ENCODE results near the gene PAXX. TPM values are rescaled to one million over a fixed set of nuclear protein-coding genes. Genes with fewer than 3 reads are reported as not detected.
A peak's percentile ranks its signal among the peaks of the same experiment; 100 is the strongest.

PAXX gene
- total and polyA plus RNA-seq, 2 donors (not counting 1 experiment from before 2014, with no cell fraction given): 74.8 to 167 TPM

DNA sequence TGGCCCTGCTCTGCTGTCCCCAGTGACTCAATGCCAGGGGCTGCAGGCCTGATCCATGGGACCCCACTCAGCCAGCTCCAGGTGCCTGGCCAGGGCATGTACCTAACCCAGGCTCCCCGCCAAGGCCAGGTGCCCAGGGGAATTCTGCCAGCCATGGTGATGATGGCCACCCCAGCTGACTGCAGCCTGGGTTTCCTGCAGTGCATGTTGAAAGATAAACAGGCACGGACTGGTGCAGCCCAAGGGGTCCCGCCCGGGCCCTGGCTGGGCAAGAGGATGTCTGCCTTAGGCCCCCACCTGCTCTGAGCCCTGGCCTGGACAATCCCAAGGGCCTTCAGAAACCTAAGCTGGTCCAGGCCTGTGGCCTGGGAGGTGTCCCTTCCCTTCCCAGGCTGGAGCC lies 34.6 kb downstream of the PAXX start:
- Histone ChIP-seq H3K4me2 (replicated peaks; ENCODE audit: low read depth, low read length, poor library complexity, severe bottlenecking) (peak overlapping the region; percentile 71), H3K4me3 (ENCODE audit: control extremely low read depth in 1 of 5, extremely low read depth in 1 of 5, insufficient read depth in 1 of 5, low read depth in 2 of 5, low read length in 4 of 5) (no peak overlapping the region), H3K9me3 (ENCODE audit: control extremely low read depth in 1 of 3, control insufficient read depth in 2 of 3, insufficient read depth in 1 of 3, low read length in 2 of 3) (peaks cover 0 to 9% (median 0%) of the 10 kb centered on the region in 3 donors), H3K4me1 (ENCODE audit: control insufficient read depth in 2 of 2, insufficient read depth in 2 of 2, low read length in 2 of 2) (peaks cover 38 to 55% of the 10 kb centered on the region in 2 donors), H3K9ac (ENCODE audit: low read length) (no peak overlapping the region), H3K27ac (ENCODE audit: low read length in 2 of 2) (no peak overlapping the region), H3K27me3 (replicated peaks in 1 of 4; ENCODE audit: control extremely low read depth in 1 of 4, control insufficient read depth in 3 of 4, insufficient read depth in 4 of 4, low read length in 3 of 4) (no peaks in the 10 kb centered on the region), H4K20me1 (ENCODE audit: control insufficient read depth, insufficient read depth, low read length, poor library complexity, severe bottlenecking) (peaks cover 11% of the 10 kb centered on the region), H2AFZ (ENCODE audit: insufficient read depth, low read depth, low read length, poor library complexity, severe bottlenecking) (no peak overlapping the region), H3K36me3 (replicated peaks in 1 of 2; ENCODE audit: control extremely low read depth in 1 of 2, control insufficient read depth in 1 of 2, extremely low read depth in 1 of 2, insufficient read depth in 2 of 2, low read length in 1 of 2) (no peaks in the 10 kb centered on the region), H3K79me2 (ENCODE audit: control insufficient read depth, insufficient read depth, low read length) (peaks cover 11% of the 10 kb centered on the region)
- ATAC-seq (ENCODE audit: low read depth) (no peak), DNase-seq (no peak)
- CTCF ChIA-PET: interaction anchor here (1.1 to 5.9 kb wide), 14 partner anchors 8 to 260 kb away, joined by 3 to 49 read pairs (median 6); partner anchors contain the start of genes AJM1, CLIC3, NPDC1 and PAXX
- no peaks in the 10 kb centered on the region for H3K27me3 Mint-ChIP-seq
- peak overlapping the region; percentile 81 for H3K4me3 Mint-ChIP-seq
- 74% methylated on average over 4 of the region's 4 CpGs for WGBS (ENCODE audit: insufficient coverage)
- H3K27ac Mint-ChIP-seq: peak overlapping the region; percentile 56
- intact Hi-C loops (cut with micrococcal nuclease): no loop called here
- no peaks in the 10 kb centered on the region for H3K9me3 Mint-ChIP-seq (ENCODE audit: insufficient read depth)
- H3K4me1 Mint-ChIP-seq: peaks cover 44% of the 10 kb centered on the region
- TF ChIP-seq EZH2 (IDR thresholded peaks at IDR 0.05; ENCODE audit: borderline replicate concordance, insufficient read depth, low read depth, low read length, poor library complexity, severe bottlenecking): no peak
- POLR2A ChIA-PET: interaction anchor here (1.1 to 3.0 kb wide), 2 partner anchors 31 to 35 kb away, joined by 4 to 19 read pairs; partner anchors contain the start of gene PAXX

DNA sequence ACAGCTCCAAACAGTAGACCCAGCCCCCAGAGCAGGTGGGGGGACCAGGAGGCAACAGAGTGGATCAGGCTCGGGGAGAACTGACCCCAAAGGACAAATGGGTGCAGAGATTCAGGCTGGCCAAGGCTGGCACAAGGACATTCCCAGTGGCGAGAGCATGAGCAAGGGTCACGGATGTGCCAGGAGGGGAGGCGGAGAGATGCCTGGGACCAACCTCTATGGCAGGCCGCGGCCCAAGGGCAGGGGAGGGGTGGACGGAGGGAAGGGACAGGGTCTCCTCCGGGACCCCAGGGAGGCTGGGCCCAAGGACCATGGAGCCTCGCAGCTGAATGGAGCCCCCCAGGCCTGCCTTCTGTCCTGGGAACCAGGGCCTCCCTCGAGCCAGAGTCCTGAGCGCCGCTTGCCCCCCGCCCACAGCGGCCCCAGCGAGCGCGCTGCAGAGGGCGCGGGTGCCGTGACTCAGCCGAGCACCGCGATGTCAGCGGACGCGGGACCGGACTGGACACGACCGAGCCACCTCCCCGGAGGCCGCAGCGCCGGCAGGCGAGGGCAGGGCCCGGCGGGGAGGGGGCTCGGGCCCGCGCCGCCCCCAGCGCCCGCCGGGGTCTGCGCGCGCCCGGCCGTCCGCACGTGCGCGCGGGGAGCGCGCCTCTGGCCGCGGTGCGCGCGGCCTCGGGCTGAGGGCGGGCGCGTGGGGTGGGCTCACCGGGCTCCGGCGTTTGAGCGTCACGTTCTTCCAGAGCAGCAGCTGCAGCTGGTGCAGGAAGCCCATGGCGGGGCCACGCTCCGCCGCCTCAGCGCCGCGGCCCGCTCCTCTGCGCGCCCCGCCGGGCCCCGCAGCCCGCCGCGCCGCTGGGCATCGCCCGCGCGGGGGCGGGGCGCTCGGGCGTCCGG lies 35.4 kb downstream of the PAXX start, which contains the start of gene ABCA2:
Gene ABCA2, minus strand, starts transcription at position 869 of the 894 bp plus-strand sequence. Its CDS starts 97 bp downstream, at position 772.
- Histone ChIP-seq H3K4me2 (replicated peaks; ENCODE audit: low read depth, low read length, poor library complexity, severe bottlenecking) (peak within 1 kb of the TSS; percentile 100), H3K27me3 (replicated peaks in 1 of 4; ENCODE audit: control extremely low read depth in 1 of 4, control insufficient read depth in 3 of 4, insufficient read depth in 4 of 4, low read length in 3 of 4) (no peaks in the 10 kb centered on the region), H3K79me2 (ENCODE audit: control insufficient read depth, insufficient read depth, low read length) (peaks cover 12% of the 10 kb centered on the region), H3K9me3 (ENCODE audit: control extremely low read depth in 1 of 3, control insufficient read depth in 2 of 3, insufficient read depth in 1 of 3, low read length in 2 of 3) (peaks cover 0 to 6% (median 0%) of the 10 kb centered on the region in 3 donors), H3K4me1 (ENCODE audit: control insufficient read depth in 2 of 2, insufficient read depth in 2 of 2, low read length in 2 of 2) (peaks cover 46 to 62% of the 10 kb centered on the region in 2 donors), H2AFZ (ENCODE audit: insufficient read depth, low read depth, low read length, poor library complexity, severe bottlenecking) (peak within 1 kb of the TSS; percentile 83), H3K4me3 (ENCODE audit: control extremely low read depth in 1 of 5, extremely low read depth in 1 of 5, insufficient read depth in 1 of 5, low read depth in 2 of 5, low read length in 4 of 5) (peak within 1 kb of the TSS; percentile 4 to 77 (median 66)), H3K36me3 (replicated peaks in 1 of 2; ENCODE audit: control extremely low read depth in 1 of 2, control insufficient read depth in 1 of 2, extremely low read depth in 1 of 2, insufficient read depth in 2 of 2, low read length in 1 of 2) (no peaks in the 10 kb centered on the region), H3K27ac (ENCODE audit: low read length in 2 of 2) (peak within 1 kb of the TSS in 1 of 2 donors; percentile 24), H4K20me1 (ENCODE audit: control insufficient read depth, insufficient read depth, low read length, poor library complexity, severe bottlenecking) (peaks cover 11% of the 10 kb centered on the region), H3K9ac (ENCODE audit: low read length) (peak within 1 kb of the TSS; percentile 70)
- peak within 1 kb of the TSS; percentile 90 for H3K4me3 Mint-ChIP-seq
- no peaks in the 10 kb centered on the region for H3K27me3 Mint-ChIP-seq
- peak; percentile 45 for DNase-seq
- peaks cover 52% of the 10 kb centered on the region for H3K4me1 Mint-ChIP-seq
- no peaks in the 10 kb centered on the region for H3K9me3 Mint-ChIP-seq (ENCODE audit: insufficient read depth)
- TF ChIP-seq CTCF (IDR thresholded peaks at IDR 0.05) (no peak), EZH2 (IDR thresholded peaks at IDR 0.05; ENCODE audit: borderline replicate concordance, insufficient read depth, low read depth, low read length, poor library complexity, severe bottlenecking) (no peak)
- intact Hi-C loops (cut with micrococcal nuclease): loop anchor here (2.0 kb wide), 1 partner anchor 35 kb away; the partner anchor contains the start of gene PAXX
- POLR2A ChIA-PET: interaction anchor here (1.1 to 3.0 kb wide), 2 partner anchors 32 to 36 kb away, joined by 4 to 19 read pairs; partner anchors contain the start of gene PAXX
- 7% methylated on average over 95 of the region's 95 CpGs for WGBS (ENCODE audit: insufficient coverage)
- ATAC-seq (ENCODE audit: low read depth): no peak
- CTCF ChIA-PET: interaction anchor here (1.1 to 5.9 kb wide), 17 partner anchors 7 to 261 kb away, joined by 3 to 49 read pairs (median 9); partner anchors contain the start of genes AJM1, CLIC3, NPDC1 and PAXX
- H3K27ac Mint-ChIP-seq: peak within 1 kb of the TSS; percentile 92
